Calu3 (cell line): ENCODE measurements around the gene SIM1. TPM values are rescaled to one million over a fixed set of nuclear protein-coding genes. Genes with fewer than 3 reads are reported as not detected.

Experiments used
- BruUV-seq: library from RNA; stranded (reverse); fragments of 400-500 nt; replicated peaks from 2 replicates; lab custom pipeline; 2021; lab: Mats Ljungman, UMichigan
- CTCF ChIA-PET: fragments of 300-600 bp; sonication (Branson Sonifier 250); formaldehyde crosslinking; loops from one replicate; lab custom pipeline; 2022; ENCODE audit warnings: antibody characterized with exemption; lab: Charles Lee
- DNase-seq: peaks from one replicate; pipeline ENCODE4 v3.0.0; 2022
- H3K27ac Mint-ChIP-seq: one replicate; pipeline ENCODE4 v1.8.0; 2022; ENCODE audit warnings: mixed read lengths; ENCODE audit not compliant: unreplicated experiment
- H3K27me3 Mint-ChIP-seq: one replicate; pipeline ENCODE4 v1.8.0; 2022; ENCODE audit warnings: mixed read lengths; ENCODE audit not compliant: unreplicated experiment
- H3K36me3 Mint-ChIP-seq: one replicate; pipeline ENCODE4 v1.8.0; 2022; ENCODE audit warnings: mild to moderate bottlenecking, moderate library complexity, mixed read lengths; ENCODE audit not compliant: insufficient read depth, unreplicated experiment
- H3K4me1 Mint-ChIP-seq: one replicate; pipeline ENCODE4 v1.8.0; 2022; ENCODE audit warnings: mild to moderate bottlenecking, low read depth, mixed read lengths; ENCODE audit not compliant: unreplicated experiment
- H3K4me3 Mint-ChIP-seq: one replicate; pipeline ENCODE4 v1.8.0; 2022; ENCODE audit warnings: mild to moderate bottlenecking, low read depth, moderate library complexity, mixed read lengths; ENCODE audit not compliant: unreplicated experiment
- H3K9me3 Mint-ChIP-seq: one replicate; pipeline ENCODE4 v1.8.0; 2022; ENCODE audit warnings: low read depth, mixed read lengths; ENCODE audit not compliant: unreplicated experiment
- intact Hi-C: fragments of 100-400 bp; cut with micrococcal nuclease; formaldehyde crosslinking; loops from one replicate; pipeline ENCODE4 v1.10.0; 2022; ENCODE audit not compliant: unreplicated experiment
- total RNA-seq: library from RNA; stranded (reverse); gene quantifications from 2 replicates; pipeline ENCODE4 v1.2.3, GENCODE V29; 2022
- TF ChIP-seq, protein P1 (sequence below): fragments of 200-600 bp; IDR thresholded peaks from one replicate; pipeline ENCODE4 v1.8.0; 2022; ENCODE audit warnings: antibody characterized with exemption; ENCODE audit not compliant: unreplicated experiment

SIM1 gene
- total RNA-seq, 1 experiment from 2014 or later: not detected

DNA sequence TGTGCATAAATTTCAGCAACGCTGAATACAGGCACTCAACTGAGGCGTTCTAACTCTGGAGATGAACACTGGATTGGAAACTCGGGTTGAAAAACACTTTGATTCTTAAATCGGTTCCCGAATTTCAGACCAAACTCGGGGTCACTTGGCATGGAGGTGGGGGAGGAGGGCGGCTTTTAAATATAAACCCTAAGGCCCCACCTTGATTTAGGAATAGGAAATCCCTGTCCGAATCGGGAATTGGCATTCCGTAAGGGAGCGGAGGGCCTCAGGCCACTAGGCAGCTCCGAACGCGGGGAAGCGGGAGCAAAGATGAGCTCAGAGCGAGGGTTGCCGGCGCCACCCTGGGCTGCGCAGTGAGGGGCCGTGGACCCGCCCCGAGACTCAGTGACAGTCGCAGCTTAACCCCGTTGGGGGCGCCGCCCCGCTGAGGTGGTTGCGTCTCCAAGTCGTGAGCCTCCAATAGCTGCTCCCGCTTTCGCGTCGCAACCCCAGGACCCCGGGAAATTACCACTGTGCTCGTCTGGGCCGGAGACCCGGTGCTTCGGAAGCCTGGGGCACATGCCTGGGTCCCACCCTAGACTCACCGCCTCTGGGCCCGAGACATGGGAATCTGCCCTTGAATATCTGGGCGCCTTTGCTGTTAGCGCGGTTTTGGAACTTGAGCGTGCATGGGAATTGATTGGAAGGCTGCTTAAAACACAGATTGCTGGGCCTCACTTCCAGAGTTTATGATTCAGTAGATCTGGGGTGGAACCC is 4.6 kb upstream of the SIM1 start:
- Mint-ChIP-seq H3K27ac (no peak overlapping the region), H3K9me3 (no peaks in the 10 kb centered on the region), H3K4me3 (no peak overlapping the region), H3K36me3 (no peaks in the 10 kb centered on the region), H3K27me3 (no peaks in the 10 kb centered on the region), H3K4me1 (peaks cover 10% of the 10 kb centered on the region)
- BruUV-seq: no TSS peak
- DNase-seq: no peak
- TF ChIP-seq, protein P1, sequence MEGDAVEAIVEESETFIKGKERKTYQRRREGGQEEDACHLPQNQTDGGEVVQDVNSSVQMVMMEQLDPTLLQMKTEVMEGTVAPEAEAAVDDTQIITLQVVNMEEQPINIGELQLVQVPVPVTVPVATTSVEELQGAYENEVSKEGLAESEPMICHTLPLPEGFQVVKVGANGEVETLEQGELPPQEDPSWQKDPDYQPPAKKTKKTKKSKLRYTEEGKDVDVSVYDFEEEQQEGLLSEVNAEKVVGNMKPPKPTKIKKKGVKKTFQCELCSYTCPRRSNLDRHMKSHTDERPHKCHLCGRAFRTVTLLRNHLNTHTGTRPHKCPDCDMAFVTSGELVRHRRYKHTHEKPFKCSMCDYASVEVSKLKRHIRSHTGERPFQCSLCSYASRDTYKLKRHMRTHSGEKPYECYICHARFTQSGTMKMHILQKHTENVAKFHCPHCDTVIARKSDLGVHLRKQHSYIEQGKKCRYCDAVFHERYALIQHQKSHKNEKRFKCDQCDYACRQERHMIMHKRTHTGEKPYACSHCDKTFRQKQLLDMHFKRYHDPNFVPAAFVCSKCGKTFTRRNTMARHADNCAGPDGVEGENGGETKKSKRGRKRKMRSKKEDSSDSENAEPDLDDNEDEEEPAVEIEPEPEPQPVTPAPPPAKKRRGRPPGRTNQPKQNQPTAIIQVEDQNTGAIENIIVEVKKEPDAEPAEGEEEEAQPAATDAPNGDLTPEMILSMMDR: no peak
- intact Hi-C loops: no loop called here
- CTCF ChIA-PET: no interaction called here

DNA sequence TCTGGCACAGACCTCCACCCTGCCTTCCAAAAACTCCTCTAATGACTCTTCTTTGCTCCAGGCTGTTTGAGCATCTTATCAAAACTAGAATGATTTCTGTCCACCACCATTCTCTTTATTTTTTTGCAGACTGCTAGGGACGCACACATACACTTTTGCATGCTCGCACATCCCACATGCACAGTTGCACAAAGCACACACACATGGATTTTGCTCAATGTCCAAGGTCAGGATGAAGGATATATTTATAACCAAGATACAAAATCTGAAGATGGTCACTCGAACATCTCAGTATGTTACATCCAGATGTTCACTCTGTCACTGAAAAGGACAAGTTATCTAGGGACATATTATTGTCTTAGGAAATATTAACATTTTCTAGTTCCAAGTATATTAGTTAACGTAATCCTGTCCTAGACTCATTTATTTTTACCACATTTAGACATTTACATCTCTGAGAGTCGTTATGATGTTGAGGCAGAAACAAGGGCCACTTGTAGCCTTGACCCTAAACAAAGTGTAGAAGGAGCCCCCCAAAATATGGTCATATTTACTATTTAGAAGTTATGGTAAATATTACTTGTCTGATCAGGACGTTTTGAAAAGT is 3.4 kb upstream of the SIM1 start:
- no peak overlapping the region for H3K27ac Mint-ChIP-seq
- TF ChIP-seq, protein P1: no peak
- H3K9me3 Mint-ChIP-seq: no peaks in the 10 kb centered on the region
- CTCF ChIA-PET: no interaction called here
- H3K27me3 Mint-ChIP-seq: no peaks in the 10 kb centered on the region
- DNase-seq: no peak
- H3K36me3 Mint-ChIP-seq: no peaks in the 10 kb centered on the region
- intact Hi-C loops: no loop called here
- no peaks in the 10 kb centered on the region for H3K4me1 Mint-ChIP-seq
- BruUV-seq: no TSS peak
- H3K4me3 Mint-ChIP-seq: no peak overlapping the region

DNA sequence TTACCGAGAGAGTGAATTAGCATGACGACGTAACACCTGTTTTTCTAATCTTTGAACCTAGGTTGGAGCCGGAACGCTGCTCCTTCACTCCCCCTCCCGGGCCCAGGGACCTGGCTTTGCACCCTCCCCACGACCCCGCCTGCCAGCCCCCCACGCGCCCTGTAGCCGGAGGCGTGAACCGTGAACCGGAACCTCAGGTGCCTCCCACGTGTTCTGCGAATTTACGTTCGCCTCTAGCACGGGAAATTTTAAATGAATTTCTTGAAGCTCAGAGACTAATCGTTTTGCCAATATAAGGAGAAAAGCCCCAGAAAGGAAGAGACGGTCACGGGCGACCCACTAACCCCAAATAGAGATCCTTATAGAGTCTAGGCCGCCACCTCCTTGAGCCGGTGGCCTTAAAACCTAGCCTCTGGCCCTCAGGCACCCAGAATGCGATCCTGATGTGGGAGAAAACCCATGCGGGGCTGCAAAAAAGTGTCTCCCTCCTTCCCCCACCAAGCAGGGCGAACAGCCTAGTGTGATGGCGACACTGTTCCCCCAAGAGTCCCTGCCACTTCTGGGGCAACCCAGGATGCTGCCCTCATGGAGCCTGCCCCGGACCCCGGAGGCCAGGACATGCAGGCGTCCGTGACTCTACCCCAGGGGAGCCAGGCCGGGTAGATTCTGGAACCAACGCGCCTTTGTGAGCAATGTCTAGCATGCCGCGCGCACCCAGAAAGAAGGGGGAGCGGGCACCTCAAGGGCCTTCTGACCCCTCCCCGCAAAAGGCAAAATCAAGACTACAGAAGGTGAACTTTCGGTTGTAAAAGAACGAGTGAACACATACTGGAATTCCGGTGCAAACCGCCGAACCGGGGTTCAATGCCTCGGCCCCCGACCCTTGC is 2.7 kb upstream of the SIM1 start:
- CTCF ChIA-PET: no interaction called here
- no peaks in the 10 kb centered on the region for H3K36me3 Mint-ChIP-seq
- intact Hi-C loops: no loop called here
- H3K27ac Mint-ChIP-seq: no peak overlapping the region
- BruUV-seq: no TSS peak
- no peak for DNase-seq
- TF ChIP-seq, protein P1: no peak
- H3K9me3 Mint-ChIP-seq: no peaks in the 10 kb centered on the region
- H3K4me1 Mint-ChIP-seq: peaks cover 1% of the 10 kb centered on the region
- no peaks in the 10 kb centered on the region for H3K27me3 Mint-ChIP-seq
- no peak overlapping the region for H3K4me3 Mint-ChIP-seq

DNA sequence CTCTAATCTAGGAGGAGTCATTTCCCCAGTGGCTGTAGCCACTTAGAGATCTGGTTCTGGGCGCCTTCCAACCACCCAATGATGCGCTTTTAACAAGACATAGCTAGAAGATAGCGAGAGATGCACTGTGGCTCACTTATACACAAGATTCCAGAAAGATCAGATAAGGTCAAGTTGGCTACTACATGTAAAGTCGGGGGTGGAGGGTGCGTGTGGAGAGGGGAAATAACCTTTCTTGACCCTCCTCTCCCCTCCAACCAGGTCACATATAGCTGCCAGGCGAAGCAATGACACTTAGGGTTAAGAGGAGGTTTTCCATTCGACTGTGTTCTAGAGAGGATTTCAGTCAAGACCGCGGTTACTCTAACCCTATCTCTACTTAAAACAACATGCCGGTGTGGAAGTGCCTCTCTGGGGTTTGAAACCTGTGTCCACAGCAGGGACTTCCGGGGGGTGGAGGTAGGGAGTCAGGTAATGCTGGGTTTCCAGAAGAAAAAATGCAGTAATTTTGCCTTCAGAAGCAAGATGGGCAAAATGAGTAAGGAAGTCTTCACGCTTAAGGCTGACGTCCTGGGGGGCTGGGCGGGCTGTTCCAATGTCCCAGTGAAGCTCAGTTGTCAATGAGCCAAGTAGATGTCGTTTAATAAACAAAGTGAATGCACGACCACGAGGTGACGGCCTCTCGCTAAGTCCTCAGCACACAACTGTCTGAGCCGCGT is 1.8 kb upstream of the SIM1 start:
- CTCF ChIA-PET: no interaction called here
- Mint-ChIP-seq H3K4me3 (no peak overlapping the region), H3K36me3 (peaks cover 4% of the 10 kb centered on the region), H3K4me1 (peaks cover 8% of the 10 kb centered on the region), H3K9me3 (no peaks in the 10 kb centered on the region), H3K27ac (no peak overlapping the region), H3K27me3 (no peaks in the 10 kb centered on the region)
- TF ChIP-seq, protein P1: no peak
- no peak for DNase-seq
- BruUV-seq: no TSS peak
- intact Hi-C loops: no loop called here
